Measurements from ENCODE around the gene KIF13A. TPM values are rescaled to one million over a fixed set of nuclear protein-coding genes. Genes with fewer than 3 reads are reported as not detected.

KIF13A gene
- total and polyA plus RNA-seq, 9 of the 15 experiments (the other 6 are each of a cell fraction or from before 2014, with no cell fraction given): 3.6 to 44.3 (median 29.7) TPM

GRCh38 chr6:17962436-17963031 lies 24.9 kb downstream of the KIF13A start (continued):
- no peak for TF ChIP-seq FOXO4 (CRISPR knock-in tag; IDR thresholded peaks at IDR 0.05)
- peak; percentile 93 for TF ChIP-seq HDAC2 (IDR thresholded peaks at IDR 0.05)
- peak; percentile 97 for TF ChIP-seq ZNF589 (CRISPR knock-in tag; IDR thresholded peaks at IDR 0.05; ENCODE audit: low read depth)
- no peak; the same call in none of the 2 replicates for TF ChIP-seq ZBTB2 (IDR thresholded peaks at IDR 0.05)
- no peak for TF ChIP-seq ZNF696 (CRISPR knock-in tag; conservative IDR thresholded peaks at IDR 0.05)
- TF ChIP-seq ATF6 (CRISPR knock-in tag; IDR thresholded peaks at IDR 0.05): 0 out of 2 replicates have a peak, but pooled peaks have one; percentile 37
- peak; percentile 32; the same call in 1 of the 2 replicates for TF ChIP-seq ZNF76 (CRISPR knock-in tag; IDR thresholded peaks at IDR 0.05; ENCODE audit: borderline replicate concordance)
- no peak for TF ChIP-seq ZNF707 (CRISPR knock-in tag; conservative IDR thresholded peaks at IDR 0.05)
- peak; percentile 72; the same call in 1 of the 2 replicates for TF ChIP-seq ZNF740 (CRISPR knock-in tag; IDR thresholded peaks at IDR 0.05)
- no peak for TF ChIP-seq ZNF740 (tag; IDR thresholded peaks at IDR 0.05)
- TF ChIP-seq MAX (CRISPR knock-in tag; IDR thresholded peaks at IDR 0.05): peak; percentile 87
- no peak for TF ChIP-seq ILK (tag; IDR thresholded peaks at IDR 0.05; ENCODE audit: borderline replicate concordance, low read depth)
- TF ChIP-seq FOXA1 (IDR thresholded peaks at IDR 0.05; ENCODE audit: borderline replicate concordance): no peak
- TF ChIP-seq TCFL5 (CRISPR knock-in tag; conservative IDR thresholded peaks at IDR 0.05): no peak
- no peak for TF ChIP-seq BRD9 (IDR thresholded peaks at IDR 0.05; ENCODE audit: low read depth, partially characterized antibody)
- peak; percentile 98 for TF ChIP-seq SMARCE1 (IDR thresholded peaks at IDR 0.05)
- no peak for TF ChIP-seq ZNF232 (CRISPR knock-in tag; IDR thresholded peaks at IDR 0.05)
- TF ChIP-seq ZNF584 (CRISPR knock-in tag; IDR thresholded peaks at IDR 0.05; ENCODE audit: low read depth): peak; percentile 83; the same call in 1 of the 2 replicates
- no peak for TF ChIP-seq GTF2A2 (tag; IDR thresholded peaks at IDR 0.05)
- peak; percentile 60; the same call in 1 of the 2 replicates for TF ChIP-seq EHMT2 (IDR thresholded peaks at IDR 0.05)
- no peak for TF ChIP-seq ASH1L (IDR thresholded peaks at IDR 0.05; ENCODE audit: borderline replicate concordance, low read depth, partially characterized antibody)
